ENCODE data around the gene VASH2. TPM values are rescaled to one million over a fixed set of nuclear protein-coding genes. Genes with fewer than 3 reads are reported as not detected.

Gene VASH2
- total RNA-seq, 4 donors from 2014 or later, result 0.38 to 1.5 (median 1.1) TPM; not detected in 1

DNA sequence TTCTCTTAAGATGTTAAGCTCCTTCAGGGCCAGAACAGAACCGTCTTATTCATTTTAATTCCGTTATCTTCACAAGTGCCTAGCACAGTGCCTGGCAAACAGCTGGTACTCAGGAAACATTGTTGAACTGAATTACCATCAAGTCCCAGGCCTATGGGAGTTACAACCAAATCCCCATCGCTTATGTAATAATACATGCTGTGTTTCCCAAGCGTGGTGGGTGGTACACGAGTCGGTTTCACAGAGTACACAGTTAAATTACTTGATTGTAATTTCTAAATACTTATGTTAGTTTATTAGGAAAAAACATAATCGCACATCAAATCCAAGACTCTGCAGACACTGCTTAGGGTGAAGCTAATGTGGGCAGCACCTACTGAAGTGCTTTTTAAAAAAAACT is 64.3 kb downstream of the VASH2 start:
- TF ChIP-seq CTCF (IDR thresholded peaks at IDR 0.05; ENCODE audit: low read depth), result no peak

DNA sequence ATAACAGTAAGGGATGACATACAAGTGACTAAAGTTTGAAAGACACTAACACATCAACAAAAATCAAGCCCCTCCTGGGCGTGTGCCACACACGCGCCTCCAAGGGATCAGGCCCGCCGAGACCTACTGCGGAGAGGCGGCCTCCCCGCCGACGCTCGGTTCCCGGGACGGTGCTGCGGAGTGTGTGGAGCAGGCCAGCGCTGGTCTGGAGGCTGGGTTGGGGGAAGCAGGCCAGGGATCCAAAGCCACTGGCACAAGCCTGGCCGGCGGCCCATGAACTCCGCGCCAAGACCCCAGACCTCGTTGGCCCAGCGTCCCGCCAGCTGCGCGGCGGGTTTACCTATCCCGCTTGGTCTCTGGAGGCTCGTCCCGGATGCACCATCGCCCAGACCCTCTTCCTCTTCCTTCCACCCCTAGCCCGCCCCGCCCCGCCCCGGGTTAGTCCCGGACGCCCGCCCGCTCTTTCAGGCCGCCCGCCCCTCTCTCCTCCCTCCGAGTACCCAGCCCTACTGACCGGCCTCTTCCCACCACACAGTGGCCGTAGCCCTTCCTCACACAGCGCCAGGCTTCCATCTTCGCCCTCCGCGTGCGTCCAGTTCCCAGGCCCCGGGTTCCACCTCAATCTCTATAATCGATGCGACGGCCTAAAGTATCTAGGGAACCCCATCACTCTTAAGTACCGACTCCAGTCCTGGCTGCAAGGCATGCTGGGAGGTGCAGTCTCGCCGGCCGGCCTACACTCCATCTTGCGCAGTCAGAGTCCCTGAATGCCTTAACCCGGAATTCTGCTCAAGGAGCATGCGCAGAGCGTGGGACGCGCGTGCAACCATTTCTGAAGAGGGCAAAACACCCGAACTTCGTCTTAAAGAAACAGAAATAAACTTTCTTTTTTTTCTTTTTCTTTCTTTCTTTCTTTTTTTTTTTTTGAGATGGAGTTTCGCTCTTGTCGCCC is 65.0 kb downstream of the VASH2 start, which contains the start of gene ANGEL2:
Gene ANGEL2, minus strand, starts transcription at position 769 of the 952 bp plus-strand sequence. Its CDS starts 196 bp downstream, at position 573.
- TF ChIP-seq CTCF (IDR thresholded peaks at IDR 0.05; ENCODE audit: low read depth), result no peak

GRCh38 chr1:213017447-213018273 is 67.3 kb downstream of the VASH2 start:
- no peak for TF ChIP-seq CTCF (IDR thresholded peaks at IDR 0.05; ENCODE audit: low read depth)

GRCh38 chr1:213019450-213019849 is 69.1 kb downstream of the VASH2 start:
- TF ChIP-seq CTCF (IDR thresholded peaks at IDR 0.05; ENCODE audit: low read depth), result no peak

DNA sequence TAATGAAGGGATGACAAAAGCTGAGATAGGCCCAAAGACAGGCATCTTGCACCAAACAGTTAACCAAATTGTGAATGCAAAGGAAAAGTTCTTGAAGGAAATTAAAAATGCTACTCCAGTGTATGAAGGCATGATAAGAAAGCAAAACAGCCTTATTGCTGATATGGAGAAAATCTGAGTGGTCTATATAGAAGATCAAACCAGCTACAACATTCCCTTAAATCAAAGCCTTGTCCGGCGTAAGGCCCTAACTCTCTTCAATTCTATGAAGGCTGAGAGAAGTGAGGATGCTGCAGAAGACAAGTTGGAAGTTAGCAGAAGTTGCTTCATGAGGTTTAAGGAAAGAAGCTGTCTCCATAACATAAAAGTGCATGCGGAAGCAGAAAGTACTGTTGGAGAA is 69.7 kb downstream of the VASH2 start:
- TF ChIP-seq CTCF (IDR thresholded peaks at IDR 0.05; ENCODE audit: low read depth), result no peak

DNA sequence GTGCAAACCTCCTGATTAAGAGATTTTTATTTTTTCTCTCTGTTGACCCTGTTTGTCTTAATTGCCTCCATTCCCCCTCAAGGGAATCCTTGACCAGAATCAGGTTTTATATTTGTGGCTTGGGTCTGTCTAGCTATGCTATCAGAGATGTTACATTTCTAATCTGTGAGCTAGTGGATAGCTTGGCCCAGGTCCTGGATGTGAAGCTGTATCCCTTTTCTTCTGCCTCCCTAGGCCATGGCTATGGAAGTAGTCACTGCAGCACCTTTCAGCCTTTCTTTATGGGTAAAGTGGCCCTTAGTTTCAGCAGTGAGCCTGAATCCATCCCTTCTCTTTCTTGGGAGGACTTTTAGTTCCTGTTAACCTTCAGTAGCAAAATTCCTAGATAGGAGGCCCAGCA is 82.3 kb downstream of the VASH2 start:
- no peak for TF ChIP-seq CTCF (IDR thresholded peaks at IDR 0.05; ENCODE audit: low read depth)

GRCh38 chr1:213034713-213035112 is 84.4 kb downstream of the VASH2 start:
- TF ChIP-seq CTCF (IDR thresholded peaks at IDR 0.05; ENCODE audit: low read depth), result no peak

Measured in subcutaneous adipose tissue (tissue), 4 donors.